Astrocyte (in vitro differentiated cells and primary cell): ENCODE data around the gene S100A3. TPM values are rescaled to one million over a fixed set of nuclear protein-coding genes. Genes with fewer than 3 reads are reported as not detected.

ENCODE experiments used
- DNase-seq: peaks from one replicate; pipeline ENCODE4 v3.0.0-alpha.2; 2010; ENCODE audit warnings: low read depth
- FAIRE-seq: peaks from 2 replicates; lab custom pipeline; 2011; peaks lifted over from hg19 to GRCh38; lab: Jason Lieb, UNC
- H2AFZ ChIP-seq: 2 replicates; pipeline ENCODE4 v1.6.0; 2012; ENCODE audit warnings: low read depth, low read length, inconsistent platforms
- H3K27ac ChIP-seq: 2 replicates; pipeline ENCODE4 v1.5.1; 2011; ENCODE audit warnings: low read depth, low read length, inconsistent platforms
- H3K27me3 ChIP-seq: 2 replicates; pipeline ENCODE4 v1.6.0; 2011; ENCODE audit warnings: low read length, inconsistent platforms; ENCODE audit not compliant: insufficient read depth
- H3K36me3 ChIP-seq: 2 replicates; pipeline ENCODE4 v1.5.1; 2011; ENCODE audit warnings: low read length, inconsistent platforms; ENCODE audit not compliant: insufficient read depth
- H3K4me1 ChIP-seq: 2 replicates; pipeline ENCODE4 v1.5.1; 2011; ENCODE audit warnings: low read length, inconsistent platforms; ENCODE audit not compliant: insufficient read depth
- H3K4me2 ChIP-seq: 2 replicates; pipeline ENCODE4 v1.6.0; 2012; ENCODE audit warnings: low read length, inconsistent platforms
- H3K4me3 ChIP-seq: 2 replicates; pipeline ENCODE4 v1.5.1; 2011; ENCODE audit warnings: low read depth, mild to moderate bottlenecking, low read length, inconsistent platforms; ENCODE audit not compliant: insufficient read depth
- H3K79me2 ChIP-seq: 2 replicates; pipeline ENCODE4 v1.6.0; 2012; ENCODE audit warnings: mild to moderate bottlenecking, low read length, inconsistent platforms; ENCODE audit not compliant: insufficient read depth
- H3K9ac ChIP-seq: 2 replicates; pipeline ENCODE4 v1.6.0; 2012; ENCODE audit warnings: mild to moderate bottlenecking, low read length, inconsistent platforms
- H3K9me3 ChIP-seq: 2 replicates; pipeline ENCODE4 v1.5.1; 2012; ENCODE audit warnings: low read depth, mild to moderate bottlenecking, low read length, inconsistent platforms; ENCODE audit not compliant: insufficient read depth
- H4K20me1 ChIP-seq: 2 replicates; pipeline ENCODE4 v1.6.0; 2012; ENCODE audit warnings: low read length, inconsistent platforms; ENCODE audit not compliant: insufficient read depth
- H3K27ac Mint-ChIP-seq: one replicate; pipeline ENCODE4 v1.8.0; 2021; ENCODE audit warnings: mild to moderate bottlenecking, mixed read lengths; ENCODE audit not compliant: unreplicated experiment
- H3K27me3 Mint-ChIP-seq: one replicate; pipeline ENCODE4 v1.8.0; 2021; ENCODE audit warnings: low read depth, mixed read lengths; ENCODE audit not compliant: unreplicated experiment
- H3K36me3 Mint-ChIP-seq: one replicate; pipeline ENCODE4 v1.8.0; 2021; ENCODE audit warnings: low read depth, mixed read lengths; ENCODE audit not compliant: unreplicated experiment
- H3K4me1 Mint-ChIP-seq: one replicate; pipeline ENCODE4 v1.8.0; 2021; ENCODE audit warnings: low read depth, mixed read lengths; ENCODE audit not compliant: unreplicated experiment
- H3K4me3 Mint-ChIP-seq: one replicate; pipeline ENCODE4 v1.8.0; 2021; ENCODE audit warnings: mild to moderate bottlenecking, moderate library complexity, mixed read lengths; ENCODE audit not compliant: unreplicated experiment
- H3K9me3 Mint-ChIP-seq: one replicate; pipeline ENCODE4 v1.8.0; 2021; ENCODE audit warnings: mild to moderate bottlenecking, mixed read lengths; ENCODE audit not compliant: unreplicated experiment
- EZH2 ChIP-seq: IDR thresholded peaks from 2 replicates; pipeline ENCODE4 v1.6.1; 2012; ENCODE audit warnings: mild to moderate bottlenecking, low read length, inconsistent platforms; ENCODE audit not compliant: insufficient read depth
- total RNA-seq: library from RNA; stranded (reverse); gene quantifications from 2 replicates; pipeline ENCODE4 v1.2.1, GENCODE V29; 2021
- TF ChIP-seq, protein P1 (sequence below): IDR thresholded peaks from 2 replicates; pipeline ENCODE4 v1.5.1; 2011; ENCODE audit warnings: low read depth, mild to moderate bottlenecking, inconsistent platforms, low read length, moderate library complexity; ENCODE audit not compliant: insufficient read depth

The S100A3 gene
- total RNA-seq, 1 donor from 2014 or later: 14.6 TPM

DNA sequence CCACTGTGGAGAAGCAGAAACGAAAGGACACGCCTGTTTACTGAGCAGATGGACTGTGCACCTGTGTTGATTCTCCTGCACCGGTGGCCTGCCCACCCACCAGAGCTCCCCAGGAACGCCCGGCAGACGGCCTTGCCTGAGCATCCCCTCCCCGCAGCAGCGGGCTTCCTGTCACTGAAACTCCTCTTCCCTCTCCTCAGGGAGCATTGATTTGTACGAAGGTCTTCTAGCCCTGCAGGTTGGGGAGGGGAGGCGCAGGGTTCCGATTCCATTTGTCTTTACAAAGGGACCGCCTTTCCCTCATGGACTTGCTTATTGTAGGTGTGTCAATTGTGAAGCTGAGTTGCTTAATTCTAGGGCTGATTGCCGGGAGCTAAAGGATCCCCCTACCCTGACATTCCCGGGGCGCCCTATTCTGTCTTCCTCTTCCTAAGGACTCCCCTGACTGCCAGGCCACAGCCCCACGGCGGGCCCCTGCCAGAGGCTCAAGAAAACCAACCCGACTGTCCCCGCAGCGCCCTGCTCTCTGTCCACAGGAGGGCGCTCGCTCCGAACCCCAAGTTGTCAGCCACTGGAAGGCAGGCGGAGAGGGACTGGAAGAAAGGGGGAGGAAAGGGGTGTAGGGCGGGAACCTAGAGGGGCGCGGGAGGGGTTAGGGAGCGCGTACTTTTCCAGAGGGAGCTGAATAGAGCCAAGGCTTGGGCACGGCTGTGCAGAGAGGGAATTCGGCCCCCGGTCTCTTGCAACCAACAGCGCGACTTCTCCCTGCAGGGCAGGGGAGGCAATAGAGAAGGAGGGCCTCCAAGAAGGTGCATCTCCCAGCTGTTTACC is 16.1 kb downstream of the S100A3 start:
- DNase-seq: peak; percentile 62
- Histone ChIP-seq H3K36me3 (no peaks in the 10 kb centered on the region), H3K4me3 (peak overlapping the region; percentile 85), H3K9ac (peak overlapping the region; percentile 97), H3K27ac (peak overlapping the region; percentile 90), H3K9me3 (no peaks in the 10 kb centered on the region), H3K4me1 (peaks cover 41% of the 10 kb centered on the region), H3K27me3 (no peaks in the 10 kb centered on the region), H3K79me2 (peaks cover 21% of the 10 kb centered on the region), H2AFZ (peak overlapping the region; percentile 70), H4K20me1 (no peaks in the 10 kb centered on the region), H3K4me2 (peak overlapping the region; percentile 99)
- peak overlapping the region; percentile 73 for H3K27ac Mint-ChIP-seq
- no peaks in the 10 kb centered on the region for H3K9me3 Mint-ChIP-seq
- H3K27me3 Mint-ChIP-seq: no peaks in the 10 kb centered on the region
- H3K4me1 Mint-ChIP-seq: peaks cover 25% of the 10 kb centered on the region
- TF ChIP-seq, protein P1, sequence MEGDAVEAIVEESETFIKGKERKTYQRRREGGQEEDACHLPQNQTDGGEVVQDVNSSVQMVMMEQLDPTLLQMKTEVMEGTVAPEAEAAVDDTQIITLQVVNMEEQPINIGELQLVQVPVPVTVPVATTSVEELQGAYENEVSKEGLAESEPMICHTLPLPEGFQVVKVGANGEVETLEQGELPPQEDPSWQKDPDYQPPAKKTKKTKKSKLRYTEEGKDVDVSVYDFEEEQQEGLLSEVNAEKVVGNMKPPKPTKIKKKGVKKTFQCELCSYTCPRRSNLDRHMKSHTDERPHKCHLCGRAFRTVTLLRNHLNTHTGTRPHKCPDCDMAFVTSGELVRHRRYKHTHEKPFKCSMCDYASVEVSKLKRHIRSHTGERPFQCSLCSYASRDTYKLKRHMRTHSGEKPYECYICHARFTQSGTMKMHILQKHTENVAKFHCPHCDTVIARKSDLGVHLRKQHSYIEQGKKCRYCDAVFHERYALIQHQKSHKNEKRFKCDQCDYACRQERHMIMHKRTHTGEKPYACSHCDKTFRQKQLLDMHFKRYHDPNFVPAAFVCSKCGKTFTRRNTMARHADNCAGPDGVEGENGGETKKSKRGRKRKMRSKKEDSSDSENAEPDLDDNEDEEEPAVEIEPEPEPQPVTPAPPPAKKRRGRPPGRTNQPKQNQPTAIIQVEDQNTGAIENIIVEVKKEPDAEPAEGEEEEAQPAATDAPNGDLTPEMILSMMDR: peak; percentile 46
- no peak for TF ChIP-seq EZH2
- H3K36me3 Mint-ChIP-seq: no peaks in the 10 kb centered on the region
- no peak for FAIRE-seq
- H3K4me3 Mint-ChIP-seq: peak overlapping the region; percentile 54

DNA sequence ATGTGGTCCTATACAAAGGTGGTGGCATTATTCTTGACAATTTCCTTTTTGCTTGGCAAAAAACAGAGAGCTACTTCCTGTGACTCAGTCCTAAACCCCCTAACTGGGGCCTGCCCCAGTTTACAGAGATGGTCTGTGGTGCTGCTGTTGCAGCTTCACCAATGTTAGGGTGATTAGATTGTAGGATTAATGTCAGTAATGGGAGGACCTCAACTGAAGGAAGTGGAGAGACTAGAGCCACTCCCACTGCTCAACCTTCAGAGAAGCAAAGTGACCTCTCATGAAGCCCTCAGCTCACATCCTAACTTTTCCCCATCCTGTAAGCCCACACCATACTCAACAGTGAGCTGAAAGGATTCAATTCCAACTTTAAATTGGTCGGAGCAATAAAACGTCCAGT is 16.9 kb downstream of the S100A3 start:
- H3K27ac ChIP-seq: no peak overlapping the region

More for the DNA sequence above, 16.9 kb downstream of the S100A3 start:
- Mint-ChIP-seq H3K4me3 (no peak overlapping the region), H3K27ac (peak overlapping the region; percentile 9), H3K36me3 (no peaks in the 10 kb centered on the region), H3K9me3 (no peaks in the 10 kb centered on the region), H3K27me3 (no peaks in the 10 kb centered on the region), H3K4me1 (peaks cover 26% of the 10 kb centered on the region)
- H2AFZ ChIP-seq: no peak overlapping the region
- no peaks in the 10 kb centered on the region for H3K27me3 ChIP-seq
- H3K9me3 ChIP-seq: no peaks in the 10 kb centered on the region
- H3K36me3 ChIP-seq: no peaks in the 10 kb centered on the region
- FAIRE-seq: no peak
- TF ChIP-seq EZH2: no peak
- TF ChIP-seq, protein P1: no peak
- no peaks in the 10 kb centered on the region for H4K20me1 ChIP-seq
- H3K79me2 ChIP-seq: peaks cover 21% of the 10 kb centered on the region
- no peak overlapping the region for H3K4me3 ChIP-seq
- H3K9ac ChIP-seq: peak overlapping the region; percentile 13
- H3K4me1 ChIP-seq: peaks cover 41% of the 10 kb centered on the region
- no peak for DNase-seq
- H3K4me2 ChIP-seq: peak overlapping the region; percentile 99
